ENCODE measurements around the gene EGFL7.

EGFL7 gene

GRCh38 chr9:136676297-136676794 is 13.6 kb downstream of the EGFL7 start:
- H3K27ac ChIP-seq, result no peak overlapping the region
- no peak for TF ChIP-seq CTCF (conservative IDR thresholded peaks at IDR 0.05)

- no peak overlapping the region; the same call in 1 of the 2 replicates for H3K27ac ChIP-seq
- TF ChIP-seq CTCF (conservative IDR thresholded peaks at IDR 0.05), result no peak
Measured at GRCh38 chr9:136676920-136677686, 14.4 kb downstream of the EGFL7 start.

GRCh38 chr9:136678034-136678433 is 15.3 kb downstream of the EGFL7 start:
- TF ChIP-seq CTCF (conservative IDR thresholded peaks at IDR 0.05), result no peak
- peak overlapping the region; percentile 88 for H3K27ac ChIP-seq

- H3K27ac ChIP-seq, result peak overlapping the region; percentile 88
- TF ChIP-seq CTCF (conservative IDR thresholded peaks at IDR 0.05), result no peak
Measured at GRCh38 chr9:136678624-136679023, 15.9 kb downstream of the EGFL7 start.

GRCh38 chr9:136679431-136679941 is 16.8 kb downstream of the EGFL7 start:
- no peak for TF ChIP-seq CTCF (conservative IDR thresholded peaks at IDR 0.05)
- peak overlapping the region; percentile 88 for H3K27ac ChIP-seq

- peak overlapping the region; percentile 88; the same call in 1 of the 2 replicates for H3K27ac ChIP-seq
- no peak for TF ChIP-seq CTCF (conservative IDR thresholded peaks at IDR 0.05)
Measured at GRCh38 chr9:136681029-136681428, 18.3 kb downstream of the EGFL7 start.

GRCh38 chr9:136681945-136682699 is 19.4 kb downstream of the EGFL7 start:
- H3K27ac ChIP-seq, result no peak overlapping the region
- no peak for TF ChIP-seq CTCF (conservative IDR thresholded peaks at IDR 0.05)

All from VCaP (cell line).